Activated T-helper 1 cell treated with anti-CD3 and anti-CD28 coated beads, Interleukin-2, amount 50 U/mL, for 16 hours (primary cell): Measurements from ENCODE around the gene OLIG2.

Source experiments
- DNase-seq, 2 donors: peaks; one replicate each; pipeline ENCODE4 v3.0.0-alpha.2; 2020; ENCODE audit warnings: low read depth in 1 of 2, low spot score in 1 of 2

Gene OLIG2

GRCh38 chr21:33032434-33033047, 6.8 kb downstream of the OLIG2 start:
- no peak for DNase-seq

- DNase-seq = no peak
Measured at GRCh38 chr21:33033094-33033951, 7.6 kb downstream of the OLIG2 start.

GRCh38 chr21:33033961-33034413, 8.3 kb downstream of the OLIG2 start:
- DNase-seq = no peak

- no peak for DNase-seq
Measured at GRCh38 chr21:33035147-33035546, 9.4 kb downstream of the OLIG2 start.

GRCh38 chr21:33036430-33037162, 10.9 kb downstream of the OLIG2 start:
- DNase-seq = no peak

GRCh38 chr21:33037501-33037900, 11.8 kb downstream of the OLIG2 start:
- DNase-seq = no peak

GRCh38 chr21:33039536-33039935, 13.8 kb downstream of the OLIG2 start:
- DNase-seq = no peak

- DNase-seq = no peak
Measured at GRCh38 chr21:33040215-33040614, 14.5 kb downstream of the OLIG2 start.

GRCh38 chr21:33041981-33042380, 16.2 kb downstream of the OLIG2 start:
- no peak for DNase-seq

- DNase-seq = no peak
Measured at GRCh38 chr21:33042812-33043211, 17.1 kb downstream of the OLIG2 start.

GRCh38 chr21:33046455-33046854, 20.7 kb downstream of the OLIG2 start:
- DNase-seq = no peak

- DNase-seq = no peak
Measured at GRCh38 chr21:33047231-33047630, 21.5 kb downstream of the OLIG2 start.

- DNase-seq = no peak
Measured at GRCh38 chr21:33051925-33052324, 26.2 kb downstream of the OLIG2 start.

GRCh38 chr21:33053951-33054350, 28.2 kb downstream of the OLIG2 start:
- DNase-seq = no peak

GRCh38 chr21:33055991-33056390, 30.3 kb downstream of the OLIG2 start:
- DNase-seq = no peak

GRCh38 chr21:33057385-33057940, 31.7 kb downstream of the OLIG2 start:
- no peak for DNase-seq

GRCh38 chr21:33058527-33058926, 32.8 kb downstream of the OLIG2 start:
- DNase-seq = no peak

- no peak for DNase-seq
Measured at GRCh38 chr21:33058957-33059356, 33.2 kb downstream of the OLIG2 start.

- no peak for DNase-seq
Measured at GRCh38 chr21:33059380-33059841, 33.7 kb downstream of the OLIG2 start.

- no peak for DNase-seq
Measured at GRCh38 chr21:33061233-33061632, 35.5 kb downstream of the OLIG2 start.

GRCh38 chr21:33063375-33063883, 37.7 kb downstream of the OLIG2 start:
- DNase-seq = no peak
